ENCODE data around the gene ARHGAP6. TPM values are rescaled to one million over a fixed set of nuclear protein-coding genes. Genes with fewer than 3 reads are reported as not detected.

ARHGAP6 gene
- total and polyA plus RNA-seq, 9 of the 15 experiments (the other 6 are each of a cell fraction or from before 2014, with no cell fraction given) = 12.5 to 63.6 (median 41.8) TPM

GRCh38 chrX:11588097-11588496 is 77.6 kb downstream of the ARHGAP6 start (continued):
- TF ChIP-seq NEUROD1 (IDR thresholded peaks at IDR 0.05; ENCODE audit: borderline replicate concordance, low read depth, low read length, partially characterized antibody) (no peak), CBX8 (IDR thresholded peaks at IDR 0.05; ENCODE audit: borderline replicate concordance, extremely low read depth, low read depth, low read length, poor library complexity, severe bottlenecking) (no peak), MLX (CRISPR knock-in tag; conservative IDR thresholded peaks at IDR 0.05) (no peak), ELK3 (CRISPR knock-in tag; IDR thresholded peaks at IDR 0.05) (no peak), KHSRP (IDR thresholded peaks at IDR 0.05) (no peak), ZNF740 (CRISPR knock-in tag; IDR thresholded peaks at IDR 0.05) (no peak), ZNF740 (tag; IDR thresholded peaks at IDR 0.05) (no peak), PHB (CRISPR knock-in tag; IDR thresholded peaks at IDR 0.05) (no peak), MAFG (tag; conservative IDR thresholded peaks at IDR 0.05) (peak; percentile 87), NCOA2 (IDR thresholded peaks at IDR 0.05; ENCODE audit: partially characterized antibody in 2 of 2) (no peak), RNF219 (CRISPR knock-in tag; IDR thresholded peaks at IDR 0.05) (no peak), CBX5 (IDR thresholded peaks at IDR 0.05; ENCODE audit: borderline replicate concordance, low read depth) (no peak), RBM39 (optimal IDR thresholded peaks at IDR 0.05; ENCODE audit: low read depth, low read length) (no peak), GATAD2A (IDR thresholded peaks at IDR 0.05) (no peak), ARID3B (CRISPR knock-in tag; IDR thresholded peaks at IDR 0.05; ENCODE audit: borderline replicate concordance) (no peak), ZNF311 (CRISPR knock-in tag; IDR thresholded peaks at IDR 0.05) (no peak), POLR3A (IDR thresholded peaks at IDR 0.05; ENCODE audit: borderline replicate concordance, extremely low read depth, insufficient read depth, insufficient read length) (no peak), NFE2 (IDR thresholded peaks at IDR 0.05; ENCODE audit: low read depth) (peak; percentile 90), BCOR (IDR thresholded peaks at IDR 0.05) (no peak), ZNF511 (CRISPR knock-in tag; IDR thresholded peaks at IDR 0.05) (no peak), RFX1 (IDR thresholded peaks at IDR 0.05) (no peak), NCOA6 (IDR thresholded peaks at IDR 0.05) (no peak), ZNF717 (CRISPR knock-in tag; IDR thresholded peaks at IDR 0.05) (no peak), HMG20B (CRISPR knock-in tag; IDR thresholded peaks at IDR 0.05) (no peak)
